K562 (cell line): ENCODE results near the gene TTLL4. TPM values are rescaled to one million over a fixed set of nuclear protein-coding genes. Genes with fewer than 3 reads are reported as not detected.

ENCODE experiments used
- DEAF1 ChIP-seq: fragments of 450-650 bp; formaldehyde crosslinking; IDR thresholded peaks from 2 replicates; pipeline ENCODE4 v1.4.0; 2020; ENCODE audit warnings: mild to moderate bottlenecking, moderate library complexity
- DMBX1 ChIP-seq: fragments of 250-450 bp; sonication (Bioruptor Pico); IDR thresholded peaks from 2 replicates; pipeline ENCODE4 v1.8.0; 2022; ENCODE audit warnings: inconsistent platforms, mild to moderate bottlenecking, moderate library complexity, borderline replicate concordance
- EHMT2 ChIP-seq: fragments of 450-650 bp; IDR thresholded peaks from 2 replicates; pipeline ENCODE4 v1.6.1; 2018; ENCODE audit warnings: antibody characterized with exemption
- NR2C2 ChIP-seq, 2 experiments: fragments of 200-800 bp in 1 of 2; sonication (Bioruptor generic) in 1 of 2; sonication (generic) in 1 of 2; formaldehyde crosslinking in 1 of 2; IDR thresholded peaks; 2 replicates each; pipeline versions ENCODE4 v1.6.1 to v1.8.0; 2016 to 2022; ENCODE audit warnings: mild to moderate bottlenecking in 1 of 2, missing compliant biosample characterization in 1 of 2, missing genetic modification characterization in 1 of 2, missing genetic modification reagents in 1 of 2
- ZNF584 ChIP-seq: fragments of 200-800 bp; sonication (Bioruptor generic); IDR thresholded peaks from 2 replicates; pipeline ENCODE4 v1.6.1; 2016; ENCODE audit warnings: low read depth, mild to moderate bottlenecking, missing genetic modification characterization, missing compliant biosample characterization
- polyA plus RNA-seq, 8 experiments: library from polyadenylated mRNA; depleted of rRNA in 4 of 8; stranded (reverse) in 5 of 8; unstranded in 3 of 8; fragments of >200 nt; fragmentation: Nextera tagmentation in 2 of 8; fragmentation: Illumina TruSeq in 1 of 8; extraction: Ambion mirVana in 2 of 8; extraction: Trizol in 1 of 8; gene quantifications; 2 replicates each; pipeline versions ENCODE4 v1.2.1 to v1.2.3, GENCODE V29; 2011 to 2014; ENCODE audit warnings: inconsistent platforms in 1 of 8, missing spikeins in 1 of 8
- total RNA-seq, 7 experiments: library from RNA; depleted of rRNA in 6 of 7; stranded (reverse); fragments of >200 nt in 6 of 7; fragmentation: Illumina TruSeq in 2 of 7; extraction: Trizol in 2 of 7; gene quantifications; 2 replicates each; pipeline versions ENCODE4 v1.2.1 to v1.2.3, GENCODE V29; 2011 to 2021; ENCODE audit warnings: low replicate concordance in 1 of 7
- TF ChIP-seq, protein P1 (sequence below): IDR thresholded peaks from 2 replicates; pipeline ENCODE4 v1.6.1; 2011; ENCODE audit warnings: borderline replicate concordance, low read depth, mild to moderate bottlenecking, moderate library complexity, low read length; ENCODE audit not compliant: insufficient read depth, poor library complexity, severe bottlenecking
- TF ChIP-seq, protein P2 (sequence below): fragments of 450-650 bp; IDR thresholded peaks from 2 replicates; pipeline ENCODE4 v1.6.1; 2016

The TTLL4 gene
- total and polyA plus RNA-seq, 9 of the 15 experiments (the other 6 are each of a cell fraction or from before 2014, with no cell fraction given): 12.6 to 67.5 (median 24.5) TPM

GRCh38 chr2:218745559-218746469 lies 35.2 kb downstream of the TTLL4 start (continued):
- TF ChIP-seq, protein P1, sequence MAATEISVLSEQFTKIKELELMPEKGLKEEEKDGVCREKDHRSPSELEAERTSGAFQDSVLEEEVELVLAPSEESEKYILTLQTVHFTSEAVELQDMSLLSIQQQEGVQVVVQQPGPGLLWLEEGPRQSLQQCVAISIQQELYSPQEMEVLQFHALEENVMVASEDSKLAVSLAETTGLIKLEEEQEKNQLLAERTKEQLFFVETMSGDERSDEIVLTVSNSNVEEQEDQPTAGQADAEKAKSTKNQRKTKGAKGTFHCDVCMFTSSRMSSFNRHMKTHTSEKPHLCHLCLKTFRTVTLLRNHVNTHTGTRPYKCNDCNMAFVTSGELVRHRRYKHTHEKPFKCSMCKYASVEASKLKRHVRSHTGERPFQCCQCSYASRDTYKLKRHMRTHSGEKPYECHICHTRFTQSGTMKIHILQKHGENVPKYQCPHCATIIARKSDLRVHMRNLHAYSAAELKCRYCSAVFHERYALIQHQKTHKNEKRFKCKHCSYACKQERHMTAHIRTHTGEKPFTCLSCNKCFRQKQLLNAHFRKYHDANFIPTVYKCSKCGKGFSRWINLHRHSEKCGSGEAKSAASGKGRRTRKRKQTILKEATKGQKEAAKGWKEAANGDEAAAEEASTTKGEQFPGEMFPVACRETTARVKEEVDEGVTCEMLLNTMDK: no peak
- no peak for TF ChIP-seq DEAF1 (CRISPR knock-in tag)
- TF ChIP-seq ZNF584: no peak
- TF ChIP-seq NR2C2 (CRISPR knock-in tag; IDR thresholded peaks at IDR 0.05): no peak
- peak; percentile 50; the same call in 1 of the 2 replicates for TF ChIP-seq NR2C2 (tag; IDR thresholded peaks at IDR 0.05)
- TF ChIP-seq, protein P2, sequence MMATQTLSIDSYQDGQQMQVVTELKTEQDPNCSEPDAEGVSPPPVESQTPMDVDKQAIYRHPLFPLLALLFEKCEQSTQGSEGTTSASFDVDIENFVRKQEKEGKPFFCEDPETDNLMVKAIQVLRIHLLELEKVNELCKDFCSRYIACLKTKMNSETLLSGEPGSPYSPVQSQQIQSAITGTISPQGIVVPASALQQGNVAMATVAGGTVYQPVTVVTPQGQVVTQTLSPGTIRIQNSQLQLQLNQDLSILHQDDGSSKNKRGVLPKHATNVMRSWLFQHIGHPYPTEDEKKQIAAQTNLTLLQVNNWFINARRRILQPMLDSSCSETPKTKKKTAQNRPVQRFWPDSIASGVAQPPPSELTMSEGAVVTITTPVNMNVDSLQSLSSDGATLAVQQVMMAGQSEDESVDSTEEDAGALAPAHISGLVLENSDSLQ: peak; percentile 2; the same call in 1 of the 2 replicates
- peak; percentile 0; the same call in 1 of the 2 replicates for TF ChIP-seq EHMT2
- TF ChIP-seq DMBX1: 0 out of 2 replicates have a peak, but pooled peaks have one; percentile 4
